ENCODE results near the gene DTX1.

Gene DTX1

DNA sequence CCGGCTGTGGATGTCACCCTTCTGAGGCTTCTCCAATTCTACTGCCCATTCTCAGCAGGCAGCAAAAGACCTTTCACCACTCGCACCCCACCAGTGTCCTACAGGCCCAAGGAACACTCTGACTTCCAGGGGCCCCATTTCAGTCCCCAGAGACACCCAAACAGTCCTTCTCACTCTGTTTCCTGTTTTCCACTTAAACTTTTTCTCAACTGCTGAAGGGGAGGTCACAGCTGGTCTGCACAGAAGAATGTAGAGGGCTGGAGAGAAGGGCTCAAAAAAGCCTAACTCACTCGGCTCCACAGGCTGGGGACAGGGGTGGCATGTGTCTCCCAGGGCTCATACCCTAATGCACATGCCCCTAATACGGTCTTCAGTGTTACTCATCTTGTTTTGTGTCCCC, 4.2 kb upstream of the DTX1 start:
- no peak overlapping the region for H3K4me3 ChIP-seq (ENCODE audit: low read length)
- no peak for DNase-seq (ENCODE audit: low read depth, low spot score)

DNA sequence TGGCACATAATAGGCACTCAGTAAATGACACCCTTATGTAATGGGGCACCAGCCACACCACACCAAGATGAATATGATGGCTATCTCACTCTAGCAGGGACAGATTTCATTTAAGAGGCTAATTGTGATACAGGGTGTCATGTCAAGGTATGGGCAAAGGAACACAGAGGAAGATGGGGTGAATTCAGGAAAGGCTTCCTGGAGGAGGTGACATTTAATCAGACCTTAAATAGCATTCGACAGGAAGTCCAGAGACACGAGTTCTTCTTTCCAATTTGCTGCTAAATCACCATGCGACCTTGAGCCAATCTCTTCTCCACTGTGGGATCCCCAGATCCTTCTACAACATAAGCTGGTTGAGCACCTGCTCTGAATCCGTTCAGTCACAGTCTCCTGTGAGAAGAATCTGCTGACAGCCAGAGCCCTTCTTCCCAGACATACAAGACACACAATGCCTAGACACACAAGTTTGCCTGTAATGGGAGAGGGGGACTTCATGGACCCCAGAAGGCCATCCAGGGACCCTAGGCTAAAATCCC, 1.5 kb upstream of the DTX1 start:
- no peak for DNase-seq (ENCODE audit: low read depth, low spot score)
- H3K4me3 ChIP-seq (ENCODE audit: low read length), result no peak overlapping the region

DNA sequence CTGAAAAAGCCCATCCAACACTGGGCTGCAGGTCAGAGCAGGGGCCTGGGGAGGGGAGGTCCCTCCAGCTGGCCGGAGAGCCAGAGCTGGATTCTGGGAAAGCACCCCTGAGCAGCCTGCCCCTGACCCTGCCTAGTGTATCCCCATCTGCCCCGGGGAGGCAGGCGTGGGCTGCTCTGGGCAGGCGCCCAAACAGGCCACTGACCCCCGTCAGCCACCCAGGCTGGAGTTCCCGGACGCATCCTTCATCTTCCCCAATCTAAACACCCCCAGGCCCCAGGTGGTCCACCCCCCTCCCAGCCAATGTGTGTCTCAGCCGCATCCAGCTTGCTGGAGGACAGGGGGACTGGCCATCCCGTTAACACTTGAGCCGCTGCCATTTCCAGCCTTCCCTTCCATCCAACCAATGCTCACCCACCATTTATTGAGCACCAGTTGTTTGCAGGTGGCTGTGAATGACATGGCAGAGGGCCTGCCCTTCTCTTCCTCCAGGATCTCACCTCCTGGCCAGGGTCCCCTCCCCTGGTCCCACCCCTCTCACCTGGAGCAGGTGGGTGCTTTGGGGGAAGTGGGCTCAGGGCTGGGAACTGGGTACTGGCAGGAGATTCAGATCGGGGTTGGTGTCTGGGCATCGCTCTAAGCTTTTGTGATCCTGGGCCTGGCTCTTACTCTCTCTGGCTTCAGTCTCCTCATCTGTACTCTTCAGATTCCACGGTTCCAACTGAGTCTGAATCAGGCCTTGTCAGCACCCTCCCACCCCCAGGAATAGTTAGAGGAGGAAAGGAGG, 743 bp upstream of the DTX1 start:
- peak overlapping the region; percentile 58 for H3K4me3 ChIP-seq (ENCODE audit: low read length)
- no peak for DNase-seq (ENCODE audit: low read depth, low spot score)

DNA sequence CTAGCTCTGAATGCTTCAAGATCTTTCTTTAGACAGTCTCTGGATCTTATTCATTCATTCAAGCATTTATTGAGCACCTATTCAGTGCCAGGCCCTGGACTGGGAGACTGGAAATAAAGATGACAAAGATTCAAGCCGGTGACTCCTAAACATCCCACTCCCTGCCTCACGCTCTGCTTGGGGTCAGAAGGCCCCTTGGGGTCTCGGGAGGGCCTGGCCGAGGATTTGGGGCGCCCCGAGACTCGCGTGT, 224 bp upstream of the DTX1 start:
- H3K4me3 ChIP-seq (ENCODE audit: low read length), result peak overlapping the region; percentile 58
- no peak for DNase-seq (ENCODE audit: low read depth, low spot score)

DNA sequence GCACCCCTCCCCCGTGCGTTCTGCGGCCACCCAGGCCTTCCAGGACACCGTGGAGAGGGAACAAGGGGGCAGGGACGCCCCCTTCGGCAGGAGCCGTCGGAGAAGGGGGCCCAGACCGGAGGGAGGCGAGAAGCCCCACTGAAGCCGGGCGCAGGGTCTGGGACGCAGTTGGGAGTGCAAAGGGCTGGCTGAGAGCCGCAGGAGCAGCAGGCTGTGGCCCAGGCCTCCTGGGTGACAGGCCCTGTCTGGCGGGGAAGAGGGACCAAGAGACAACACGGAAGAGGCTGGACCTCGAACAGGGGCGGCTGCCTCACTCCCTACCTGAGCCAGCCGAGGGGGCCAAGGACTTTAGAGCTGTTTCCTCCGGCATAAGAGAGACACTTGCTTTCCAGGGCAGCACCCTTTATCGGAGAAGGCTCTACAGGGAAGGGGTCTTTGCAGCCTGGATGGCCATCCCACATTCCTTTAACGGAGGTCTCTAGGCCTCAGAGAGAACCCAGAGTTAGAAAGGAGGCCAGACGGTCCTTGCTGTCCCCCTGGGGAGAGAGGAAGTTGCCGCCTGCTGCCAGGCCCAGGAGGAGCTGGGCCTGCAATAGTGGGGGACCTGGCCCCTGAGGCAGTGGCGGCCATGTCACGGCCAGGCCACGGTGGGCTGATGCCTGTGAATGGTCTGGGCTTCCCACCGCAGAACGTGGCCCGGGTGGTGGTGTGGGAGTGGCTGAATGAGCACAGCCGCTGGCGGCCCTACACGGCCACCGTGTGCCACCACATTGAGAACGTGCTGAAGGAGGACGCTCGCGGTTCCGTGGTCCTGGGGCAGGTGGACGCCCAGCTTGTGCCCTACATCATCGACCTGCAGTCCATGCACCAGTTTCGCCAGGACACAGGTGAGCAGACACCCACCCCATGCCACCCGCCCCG, 1.3 kb downstream of the DTX1 start:
- H3K4me3 ChIP-seq (ENCODE audit: low read length), result peak overlapping the region; percentile 58

DNA sequence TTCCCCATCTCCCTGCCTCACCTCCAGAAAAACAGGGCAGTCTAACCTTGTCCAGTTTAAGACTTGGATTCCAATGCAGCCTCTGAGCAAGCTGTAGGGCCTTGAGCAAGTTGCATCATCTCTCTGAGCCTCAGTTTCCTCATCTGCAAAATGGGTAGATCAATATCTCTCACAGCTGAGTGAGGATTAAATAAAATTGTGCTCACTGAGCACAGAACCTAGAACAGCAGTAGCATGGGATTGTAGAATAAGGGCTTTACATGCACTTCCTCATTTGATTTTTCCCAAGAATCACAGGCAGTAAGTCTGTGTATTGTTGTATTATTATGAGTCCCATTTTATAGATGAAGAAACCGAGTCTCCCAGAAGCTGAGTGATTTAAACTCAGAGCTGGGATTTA, 2.0 kb downstream of the DTX1 start:
- DNase-seq (ENCODE audit: low read depth, low spot score), result no peak
- H3K4me3 ChIP-seq (ENCODE audit: low read length), result no peak overlapping the region

More for the DNA sequence above, 1.3 kb downstream of the DTX1 start:
- DNase-seq (ENCODE audit: low read depth, low spot score), result no peak

DNA sequence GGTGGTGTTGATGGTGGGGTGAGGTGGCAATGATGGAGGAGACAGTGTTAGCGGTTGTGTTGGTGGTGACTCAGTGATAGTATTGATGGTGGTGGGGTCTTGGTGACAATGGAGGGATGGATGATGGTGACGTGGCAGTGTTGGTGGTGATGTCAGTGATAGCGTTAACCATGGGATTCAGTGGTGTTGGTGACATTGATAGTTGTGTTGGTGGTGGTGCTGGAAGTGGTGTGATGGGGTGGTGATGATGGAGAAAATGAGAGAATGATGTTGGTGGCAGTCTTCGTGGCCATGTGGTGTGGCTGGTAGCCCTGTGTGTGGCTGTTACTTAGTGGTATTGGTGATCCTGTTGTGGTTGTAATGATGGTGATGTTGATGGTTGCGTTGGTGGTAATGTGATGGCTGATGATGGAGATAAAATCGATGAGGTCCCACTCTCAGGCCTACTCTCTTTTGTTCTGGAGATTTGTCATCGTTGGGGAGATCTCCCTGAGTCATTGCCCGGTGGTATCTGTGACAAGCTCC, 2.6 kb downstream of the DTX1 start:
- no peak for DNase-seq (ENCODE audit: low read depth, low spot score)
- no peak overlapping the region for H3K4me3 ChIP-seq (ENCODE audit: low read length)

DNA sequence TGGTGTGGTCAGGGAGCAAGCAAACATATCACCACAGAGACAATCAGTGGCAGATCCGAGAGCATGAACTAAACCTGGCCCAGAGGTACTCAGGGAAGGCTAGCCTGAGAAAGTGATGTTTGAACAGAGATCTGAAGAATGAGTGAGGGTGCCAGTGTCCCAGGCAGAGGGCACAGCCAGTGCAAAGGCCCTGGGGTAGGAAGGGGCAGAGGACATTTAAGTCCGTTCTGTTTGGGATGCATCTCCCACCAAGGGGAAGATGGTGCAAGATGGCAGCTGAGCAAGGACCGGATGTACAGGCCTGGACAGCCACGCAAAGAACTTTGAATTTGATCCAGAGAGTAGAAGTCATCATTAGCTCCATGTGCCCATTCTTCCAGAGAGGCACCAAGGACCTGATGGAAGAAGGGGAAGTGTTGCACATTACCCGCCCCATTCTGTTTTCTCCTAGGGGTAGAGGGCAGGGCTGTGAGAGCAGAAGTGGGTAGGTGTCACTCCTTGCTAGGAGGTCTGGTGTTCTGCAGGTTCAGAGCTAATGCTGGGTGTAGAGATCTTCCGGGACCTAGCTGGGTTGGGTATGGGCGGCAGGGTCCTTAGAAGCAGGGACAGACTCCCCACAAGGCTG, 3.9 kb downstream of the DTX1 start:
- no peak for DNase-seq (ENCODE audit: low read depth, low spot score)
- no peak overlapping the region for H3K4me3 ChIP-seq (ENCODE audit: low read length)

DNA sequence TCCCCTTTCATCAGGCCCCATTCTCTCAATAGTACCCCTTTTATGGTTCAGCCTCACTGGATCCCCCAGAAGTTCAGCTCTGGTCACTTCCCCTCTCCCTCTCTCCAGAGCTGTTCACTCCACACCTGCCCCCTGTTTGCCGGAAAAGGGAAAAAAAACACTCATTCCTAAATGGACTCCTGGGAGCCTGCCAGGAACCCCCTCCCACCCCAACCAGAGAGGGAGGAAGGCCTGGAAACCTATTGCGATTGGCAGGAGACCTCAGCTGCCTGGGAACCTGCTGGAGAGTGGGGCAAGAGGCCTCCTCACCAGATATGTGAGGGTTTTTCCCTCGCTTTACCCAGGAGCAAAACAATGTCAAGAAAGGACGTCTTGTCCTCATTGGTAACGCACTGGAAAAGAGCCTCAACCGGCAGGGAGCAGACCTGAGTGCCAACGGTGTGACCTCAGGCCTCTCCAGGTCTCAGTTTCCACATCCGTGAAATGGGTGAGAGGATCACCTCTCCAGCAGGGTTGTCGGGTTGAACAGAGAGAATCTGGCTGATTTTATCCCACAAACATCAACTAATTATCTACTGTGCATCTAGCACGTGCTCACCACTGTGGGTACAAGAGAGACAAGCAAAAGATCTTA, 4.6 kb downstream of the DTX1 start:
- H3K4me3 ChIP-seq (ENCODE audit: low read length), result no peak overlapping the region
- no peak for DNase-seq (ENCODE audit: low read depth, low spot score)

DNA sequence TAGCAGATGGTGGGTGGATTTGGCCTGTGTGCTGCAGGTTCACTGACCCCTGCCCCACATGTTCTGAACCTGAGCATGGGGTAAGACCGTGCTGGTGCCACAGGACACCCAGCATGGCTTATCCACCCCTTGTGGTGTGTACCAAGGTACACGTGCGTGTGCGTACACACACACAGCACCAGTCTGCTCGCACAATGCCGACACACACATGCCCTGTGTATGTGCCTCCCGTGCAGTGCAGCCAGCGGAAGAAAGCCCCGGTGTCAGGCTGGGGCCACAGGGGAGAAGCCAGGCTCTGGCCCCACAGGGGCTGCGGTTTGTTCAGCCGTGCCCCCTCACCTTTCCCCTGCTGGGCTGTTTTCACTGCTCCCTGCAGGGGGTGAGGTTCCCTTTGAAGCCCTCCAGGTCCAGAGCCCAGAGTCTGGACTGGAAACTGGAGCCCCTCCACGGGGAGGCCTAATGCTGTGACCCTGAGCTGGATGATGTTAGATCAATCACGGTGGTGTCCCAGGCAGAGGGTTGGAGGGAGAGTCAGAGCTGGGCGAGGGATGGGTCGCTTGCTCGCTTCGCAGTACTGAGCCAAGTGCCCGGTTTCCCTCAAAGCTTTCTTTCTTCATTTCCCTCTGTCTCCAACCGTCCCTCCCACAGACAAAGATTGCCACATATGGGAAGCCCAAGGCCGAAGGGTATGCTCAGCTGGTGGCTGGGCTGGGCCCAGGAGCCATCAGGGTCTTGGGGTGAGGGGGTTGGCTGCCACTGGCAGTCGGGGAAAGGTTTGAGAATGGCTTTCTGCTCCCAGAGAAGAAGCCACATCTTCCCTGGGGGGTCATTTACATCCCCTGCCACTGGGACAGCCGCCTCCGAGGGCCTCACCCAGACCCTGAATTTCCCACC, 6.2 kb downstream of the DTX1 start:
- no peak overlapping the region for H3K4me3 ChIP-seq (ENCODE audit: low read length)
- DNase-seq (ENCODE audit: low read depth, low spot score), result no peak

DNA sequence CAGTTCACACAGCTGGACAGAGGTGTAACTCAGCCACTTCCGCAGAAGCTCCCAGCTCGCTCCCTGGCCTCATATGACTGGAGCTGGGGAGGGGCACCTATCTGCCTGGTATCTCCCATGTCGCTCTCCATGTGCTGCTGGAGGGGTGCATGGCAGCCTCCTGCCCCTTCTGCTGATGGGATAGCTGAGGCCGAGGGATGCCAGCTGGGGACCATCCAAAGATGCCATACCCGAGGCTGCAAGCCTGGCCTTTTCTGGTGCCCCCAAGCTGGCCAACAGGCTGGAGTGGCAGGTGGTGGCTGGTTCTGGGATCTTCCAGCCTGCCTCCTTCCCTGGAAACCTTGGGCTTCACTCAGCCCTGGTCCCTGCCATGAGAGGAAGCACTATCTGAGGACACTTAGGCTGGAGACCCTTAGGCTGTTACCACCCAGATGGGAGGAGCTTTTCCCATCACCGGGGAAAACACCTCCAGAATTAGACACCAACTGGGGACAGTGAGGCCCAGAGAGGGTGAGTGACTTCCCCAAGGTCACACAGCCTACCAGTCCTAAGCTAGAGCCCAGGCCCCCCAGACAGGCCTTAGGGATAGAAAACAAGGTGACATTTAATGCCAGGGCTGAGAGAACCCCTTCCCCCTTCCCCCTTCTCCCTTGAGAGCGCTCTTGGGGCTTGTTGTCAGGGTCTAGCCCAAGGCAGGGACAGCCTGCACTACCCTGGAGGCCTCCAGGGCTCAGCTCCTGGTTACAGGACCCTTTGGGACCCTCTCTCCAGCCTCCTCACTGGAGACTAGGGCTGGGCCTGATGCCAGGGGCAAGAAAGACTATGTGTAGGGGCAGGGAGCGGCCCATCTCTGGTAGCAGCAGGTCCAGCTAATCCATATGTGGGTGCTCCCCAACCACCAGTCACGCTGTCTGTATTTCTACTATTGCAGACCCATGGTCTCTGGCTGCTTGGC, 7.1 kb downstream of the DTX1 start:
- no peak for DNase-seq (ENCODE audit: low read depth, low spot score)
- H3K4me3 ChIP-seq (ENCODE audit: low read length), result no peak overlapping the region

DNA sequence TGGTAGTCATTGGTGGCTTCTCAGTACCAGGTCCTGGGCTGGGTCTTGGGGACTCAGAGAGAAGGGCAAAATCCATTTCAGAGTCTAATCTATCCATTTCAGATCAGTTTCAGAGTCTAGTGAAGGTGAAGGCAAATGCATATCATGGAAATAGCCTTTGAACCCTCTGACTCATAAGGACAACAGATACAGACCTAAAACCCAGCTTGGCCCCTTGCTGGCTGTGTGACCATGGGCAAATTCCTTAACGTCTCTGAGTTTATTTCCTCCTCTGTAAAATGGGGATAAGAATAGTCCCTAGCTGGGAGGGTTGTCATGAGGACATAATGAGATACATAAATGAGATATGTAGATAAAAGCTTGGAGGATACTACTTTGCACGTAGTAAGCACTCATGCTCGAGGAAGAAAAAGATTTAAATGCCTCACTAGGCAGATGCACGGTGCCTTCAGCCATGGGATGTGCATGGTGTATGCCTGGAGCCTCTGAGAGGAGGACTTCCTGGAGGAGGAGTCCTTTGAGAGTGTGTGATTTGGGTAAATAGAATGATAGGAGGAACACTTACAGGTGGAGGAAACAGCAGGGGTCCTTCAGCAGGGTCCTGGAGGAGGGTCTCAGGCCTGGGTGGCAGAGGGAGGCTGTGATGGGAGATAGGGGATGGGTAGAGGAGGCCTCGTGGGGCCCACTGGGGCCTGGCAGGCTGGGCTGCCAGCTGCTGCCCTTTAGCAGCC, 8.0 kb downstream of the DTX1 start:
- no peak for DNase-seq (ENCODE audit: low read depth, low spot score)
- H3K4me3 ChIP-seq (ENCODE audit: low read length), result no peak overlapping the region

DNA sequence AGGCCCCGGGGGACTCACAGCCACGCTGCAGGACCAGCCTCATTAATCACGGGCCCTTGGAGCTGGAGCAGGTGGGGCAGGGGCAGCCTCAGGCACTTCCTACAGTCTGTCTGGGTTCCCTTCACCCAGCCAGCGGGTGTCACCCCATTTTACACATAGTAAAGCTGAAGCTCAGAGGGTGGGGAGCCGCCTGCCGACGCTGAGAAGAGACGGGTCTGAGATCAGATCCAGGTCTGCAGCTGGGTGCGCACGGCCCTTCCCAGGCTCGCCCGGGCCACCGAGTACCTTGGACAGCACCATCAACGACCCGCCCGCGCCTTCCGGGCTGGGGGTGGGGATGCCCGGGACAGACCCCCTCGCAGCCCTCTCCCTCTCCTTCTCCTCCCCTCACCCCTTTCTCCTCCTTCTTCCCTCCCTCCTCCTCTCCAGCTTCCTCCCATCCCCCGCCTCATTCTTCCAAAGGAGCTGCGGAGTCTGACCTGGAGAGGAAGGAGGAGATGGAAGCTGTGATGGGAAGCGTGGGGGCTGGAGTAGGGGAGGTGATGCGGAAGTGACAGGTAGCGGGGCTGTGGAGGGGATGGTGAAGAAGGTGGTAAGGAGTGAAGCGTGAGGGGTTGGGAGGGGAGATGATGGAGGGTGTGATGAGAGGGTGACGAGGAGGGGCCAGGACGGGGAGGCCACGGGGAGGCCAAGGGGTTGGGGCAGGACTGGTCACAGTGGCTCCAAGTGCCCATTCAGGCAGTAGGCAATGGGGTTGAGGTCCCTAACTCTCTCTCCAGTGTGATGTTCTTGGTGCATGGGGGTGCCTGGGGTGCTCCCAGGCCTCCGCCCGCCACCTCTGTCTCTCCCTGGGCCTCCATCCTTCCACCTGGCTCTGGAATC, 8.8 kb downstream of the DTX1 start:
- DNase-seq (ENCODE audit: low read depth, low spot score), result no peak
- H3K4me3 ChIP-seq (ENCODE audit: low read length), result no peak overlapping the region

DNA sequence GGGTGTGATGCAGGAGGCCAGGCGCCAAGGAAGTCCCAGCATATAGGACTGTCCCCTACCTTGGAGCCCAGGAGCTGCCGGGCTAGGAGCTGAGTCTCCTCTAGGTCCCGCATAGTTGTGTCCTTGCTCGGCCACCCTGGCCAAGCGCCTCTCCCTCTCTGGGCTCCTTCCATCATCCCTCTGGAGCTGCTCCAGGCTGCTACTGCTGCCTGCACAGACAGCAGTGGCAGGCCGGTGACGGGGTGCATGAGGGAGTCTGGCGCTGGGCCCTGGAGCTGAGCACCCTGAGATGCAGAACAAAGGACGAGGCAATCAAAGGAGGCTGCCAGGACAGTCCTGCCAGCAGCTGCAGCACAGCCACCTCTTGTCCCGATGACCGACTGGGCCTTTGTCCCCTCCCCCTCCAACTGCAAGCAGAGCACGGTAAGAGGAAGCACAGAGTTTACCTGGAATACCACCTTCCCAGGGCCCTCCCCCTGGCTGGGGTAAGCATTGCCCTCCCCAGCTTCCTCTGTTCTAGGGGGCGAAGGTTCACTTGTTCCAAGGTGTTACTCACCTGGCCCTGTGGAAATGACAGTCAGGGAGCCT, 10.4 kb downstream of the DTX1 start:
- H3K4me3 ChIP-seq (ENCODE audit: low read length), result no peak overlapping the region
- DNase-seq (ENCODE audit: low read depth, low spot score), result no peak

Data from Jurkat, Clone E6-1 (cell line).